AG09319 (cell line): ENCODE data around the gene AMN1.
"Not testable (repeated sequence)": the region's sequence is repeated elsewhere in the genome, so short reads cannot be mapped to it uniquely, and the experiment has no call there.

ENCODE experiments used
- DNase-seq: peaks from one replicate; pipeline ENCODE4 v3.0.0-alpha.2; 2010; ENCODE audit warnings: low read depth; ENCODE audit errors: extremely low read depth
- CTCF ChIP-seq: IDR thresholded peaks from 2 replicates; pipeline ENCODE4 v1.5.1; 2011; ENCODE audit warnings: low read depth, mild to moderate bottlenecking, inconsistent platforms, low read length, moderate library complexity

The AMN1 gene

GRCh38 chr12:31715283-31715825, 13.5 kb downstream of the AMN1 start:
- DNase-seq = no peak
- TF ChIP-seq CTCF = no peak

- no peak for TF ChIP-seq CTCF
- no peak for DNase-seq
These were observed 14.2 kb downstream of the AMN1 start for GRCh38 chr12:31714406-31715271.

DNA sequence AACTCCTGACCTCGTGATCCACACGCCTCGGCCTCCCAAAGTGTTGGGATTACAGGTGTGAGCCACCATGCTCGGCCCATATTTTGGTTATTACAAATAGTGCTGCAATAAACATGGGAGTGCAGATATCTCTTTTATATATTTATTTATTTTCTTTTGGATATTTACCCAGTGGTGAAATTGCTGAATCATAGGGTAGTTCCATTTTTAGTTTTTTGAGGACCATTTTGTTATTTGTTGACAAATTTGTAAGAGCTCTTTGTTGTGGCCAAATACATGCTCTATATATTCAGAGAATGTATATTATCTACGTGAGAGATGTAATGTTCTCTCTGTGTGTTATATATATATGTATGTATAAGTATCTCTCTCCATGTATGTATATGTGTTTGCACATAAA, 15.9 kb downstream of the AMN1 start:
- no peak for DNase-seq
- TF ChIP-seq CTCF = no peak

- no peak for TF ChIP-seq CTCF
- DNase-seq = no peak
These were observed 18.6 kb downstream of the AMN1 start for GRCh38 chr12:31710021-31710818.

GRCh38 chr12:31708118-31708517, 20.7 kb downstream of the AMN1 start:
- not testable (repeated sequence) for DNase-seq

- DNase-seq = no peak
- TF ChIP-seq CTCF = no peak
These were observed 23.2 kb downstream of the AMN1 start for GRCh38 chr12:31705621-31706020.

DNA sequence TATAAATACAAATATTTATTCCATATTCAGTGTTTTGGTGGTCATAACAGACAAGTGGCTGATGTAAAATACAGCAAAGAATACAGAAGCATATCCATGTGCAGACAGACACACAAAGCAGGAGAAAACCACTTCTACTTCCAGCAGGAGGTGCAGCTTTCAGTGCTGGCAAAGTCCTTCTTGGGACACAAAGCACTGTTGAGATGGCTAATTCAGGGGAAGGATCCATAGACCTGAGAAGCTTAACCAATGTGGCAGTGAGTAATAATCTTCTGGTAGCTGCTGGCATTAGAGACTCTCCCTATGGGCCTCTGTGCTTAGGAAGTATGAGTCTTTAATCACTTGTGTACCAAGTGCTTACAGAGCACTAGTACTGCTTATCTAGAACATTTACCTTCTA, 26.8 kb downstream of the AMN1 start:
- no peak for DNase-seq
- no peak for TF ChIP-seq CTCF

- DNase-seq = not testable (repeated sequence)
These were observed 38.9 kb downstream of the AMN1 start for GRCh38 chr12:31689921-31690320.
